Upper lobe of right lung (tissue), 1 donor: Measurements from ENCODE around the gene INHBB. TPM values are rescaled to one million over a fixed set of nuclear protein-coding genes. Genes with fewer than 3 reads are reported as not detected.
A peak's percentile ranks its signal among the peaks of the same experiment; 100 is the strongest.

Source experiments
- ATAC-seq: fragments of 200-7000 bp; cut with Tn5 transposase; one replicate; pipeline ENCODE4 v1.9.1; 2020; ENCODE audit warnings: mild to moderate bottlenecking, moderate library complexity
- DNase-seq: peaks from one replicate; pipeline ENCODE4 v3.0.0-alpha.2; 2020
- H3K27ac ChIP-seq: fragments of 200-600 bp; one replicate; pipeline ENCODE4 v1.8.0; 2022
- H3K27me3 ChIP-seq: fragments of 200-600 bp; one replicate; pipeline ENCODE4 v1.8.0; 2022; ENCODE audit warnings: mild to moderate bottlenecking
- H3K36me3 ChIP-seq: fragments of 200-600 bp; one replicate; pipeline ENCODE4 v1.8.0; 2022
- H3K4me1 ChIP-seq: fragments of 200-600 bp; one replicate; pipeline ENCODE4 v1.8.0; 2022
- H3K4me3 ChIP-seq: fragments of 200-600 bp; one replicate; pipeline ENCODE4 v1.8.0; 2022; ENCODE audit warnings: mild to moderate bottlenecking
- H3K9me3 ChIP-seq: fragments of 200-600 bp; one replicate; pipeline ENCODE4 v1.8.0; 2022
- intact Hi-C: fragments of 100-400 bp; cut with DNase I; formaldehyde crosslinking; loops from one replicate; pipeline ENCODE4 v1.11.0; 2022
- total RNA-seq: library from RNA; stranded (reverse); fragmentation: NEBNext Ultra II Directional; extraction: Animal tissue kit (Norgen Biotek cat#: 25700); gene quantifications from one replicate; pipeline ENCODE4 v1.2.1, GENCODE V29; 2021
- TF ChIP-seq, protein P1 (sequence below): fragments of 200-600 bp; IDR thresholded peaks from one replicate; pipeline ENCODE4 v1.8.0; 2022; ENCODE audit warnings: antibody characterized with exemption
- donor health status: DM: no; HTN: yes; CAD: no; lungs with severe emphysema.

The INHBB gene
- total RNA-seq, 1 donor from 2014 or later, result 12.3 TPM

DNA sequence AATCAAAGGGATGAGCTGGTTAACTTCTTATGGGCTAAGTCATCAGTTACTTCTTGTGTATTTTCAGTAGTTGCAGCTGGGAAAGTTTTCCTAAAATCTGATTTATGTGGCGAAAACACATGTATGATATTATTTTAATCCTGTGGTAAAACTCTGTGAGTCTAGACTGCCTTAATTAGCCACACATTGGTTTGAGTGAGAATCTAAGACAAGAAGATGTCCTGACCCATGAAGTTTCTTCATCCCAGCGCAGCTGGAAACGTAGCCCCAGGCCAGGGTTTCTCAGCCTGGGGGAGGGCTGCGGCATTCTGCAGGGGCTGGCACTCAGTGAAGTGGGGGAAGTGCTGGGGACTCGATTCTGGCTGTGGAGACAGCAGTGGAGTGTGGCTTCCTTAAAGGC, 44.7 kb upstream of the INHBB start:
- intact Hi-C loops, result no loop called here
- no peak overlapping the region for H3K4me3 ChIP-seq
- peaks cover 37% of the 10 kb centered on the region for H3K36me3 ChIP-seq
- no peaks in the 10 kb centered on the region for H3K4me1 ChIP-seq
- H3K27ac ChIP-seq, result no peak overlapping the region
- no peaks in the 10 kb centered on the region for H3K27me3 ChIP-seq
- ATAC-seq (no peak), DNase-seq (no peak)
- no peaks in the 10 kb centered on the region for H3K9me3 ChIP-seq
- TF ChIP-seq, protein P1, sequence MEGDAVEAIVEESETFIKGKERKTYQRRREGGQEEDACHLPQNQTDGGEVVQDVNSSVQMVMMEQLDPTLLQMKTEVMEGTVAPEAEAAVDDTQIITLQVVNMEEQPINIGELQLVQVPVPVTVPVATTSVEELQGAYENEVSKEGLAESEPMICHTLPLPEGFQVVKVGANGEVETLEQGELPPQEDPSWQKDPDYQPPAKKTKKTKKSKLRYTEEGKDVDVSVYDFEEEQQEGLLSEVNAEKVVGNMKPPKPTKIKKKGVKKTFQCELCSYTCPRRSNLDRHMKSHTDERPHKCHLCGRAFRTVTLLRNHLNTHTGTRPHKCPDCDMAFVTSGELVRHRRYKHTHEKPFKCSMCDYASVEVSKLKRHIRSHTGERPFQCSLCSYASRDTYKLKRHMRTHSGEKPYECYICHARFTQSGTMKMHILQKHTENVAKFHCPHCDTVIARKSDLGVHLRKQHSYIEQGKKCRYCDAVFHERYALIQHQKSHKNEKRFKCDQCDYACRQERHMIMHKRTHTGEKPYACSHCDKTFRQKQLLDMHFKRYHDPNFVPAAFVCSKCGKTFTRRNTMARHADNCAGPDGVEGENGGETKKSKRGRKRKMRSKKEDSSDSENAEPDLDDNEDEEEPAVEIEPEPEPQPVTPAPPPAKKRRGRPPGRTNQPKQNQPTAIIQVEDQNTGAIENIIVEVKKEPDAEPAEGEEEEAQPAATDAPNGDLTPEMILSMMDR, result no peak

DNA sequence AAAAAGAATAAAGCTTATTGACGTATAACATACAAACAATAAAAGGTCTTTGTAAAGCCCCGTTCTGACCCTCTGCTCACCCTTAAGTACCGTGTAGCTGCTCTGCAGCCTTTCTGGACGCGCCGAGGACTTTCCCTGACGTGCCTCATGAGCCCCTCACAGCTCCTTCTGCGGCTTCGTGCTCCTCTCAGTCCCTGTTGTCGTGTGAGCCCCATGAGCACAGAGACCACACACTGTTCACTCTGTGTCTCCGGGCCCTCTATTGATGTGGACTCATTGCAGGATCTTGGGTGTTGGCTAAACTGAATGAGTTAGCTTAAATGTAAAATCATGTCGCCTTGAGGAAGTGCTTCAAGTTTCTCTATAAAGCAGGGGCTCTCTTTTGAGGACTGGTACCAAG, 43.6 kb upstream of the INHBB start:
- Histone ChIP-seq H3K4me3 (no peak overlapping the region), H3K27ac (no peak overlapping the region), H3K9me3 (no peaks in the 10 kb centered on the region), H3K36me3 (peaks cover 30% of the 10 kb centered on the region), H3K4me1 (no peaks in the 10 kb centered on the region), H3K27me3 (no peaks in the 10 kb centered on the region)
- no peak for ATAC-seq
- TF ChIP-seq, protein P1, result no peak
- no peak for DNase-seq
- intact Hi-C loops, result no loop called here

DNA sequence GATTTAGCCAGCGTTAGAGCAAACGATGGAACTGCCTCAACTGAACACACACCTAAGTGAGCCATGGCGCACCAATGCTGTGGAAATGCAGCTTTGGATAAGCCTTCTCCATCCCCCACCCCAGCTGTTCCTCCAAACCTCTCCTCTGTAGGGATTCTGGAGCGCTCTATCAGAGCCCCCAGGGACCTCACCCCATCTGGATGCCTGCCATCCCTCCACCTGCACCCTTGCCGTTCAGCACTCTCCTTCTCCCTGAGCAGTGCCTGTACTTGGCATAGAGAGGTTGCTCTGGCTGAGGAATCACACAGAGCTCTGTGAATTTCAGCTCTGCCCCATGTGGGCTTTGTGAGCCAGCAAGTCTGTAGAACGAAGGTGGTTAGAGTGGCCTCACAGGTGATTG, 42.8 kb upstream of the INHBB start:
- DNase-seq (no peak), ATAC-seq (no peak)
- intact Hi-C loops, result no loop called here
- peaks cover 21% of the 10 kb centered on the region for H3K36me3 ChIP-seq
- no peaks in the 10 kb centered on the region for H3K27me3 ChIP-seq
- no peak overlapping the region for H3K27ac ChIP-seq
- H3K4me3 ChIP-seq, result no peak overlapping the region
- TF ChIP-seq, protein P1, result no peak
- H3K9me3 ChIP-seq, result no peaks in the 10 kb centered on the region
- no peaks in the 10 kb centered on the region for H3K4me1 ChIP-seq

DNA sequence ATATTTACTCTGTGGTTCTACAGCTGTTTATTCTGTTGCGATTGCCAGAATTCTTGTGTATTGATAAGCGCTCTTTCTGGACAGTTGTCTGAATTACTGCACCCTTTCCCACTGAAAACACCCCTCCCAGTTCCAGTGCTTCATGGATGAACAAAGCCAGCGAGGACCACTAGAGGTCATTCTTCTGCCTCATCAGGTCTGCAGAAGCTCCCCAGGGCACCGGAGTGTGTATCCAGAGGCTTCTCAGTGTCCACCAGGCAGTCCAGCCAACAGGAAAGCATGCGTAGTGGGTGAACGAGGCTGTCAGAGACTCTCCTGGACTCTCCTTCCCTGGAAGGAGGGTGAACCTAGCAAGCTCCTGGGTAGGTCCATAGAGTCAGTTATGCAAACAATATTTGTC, 40.6 kb upstream of the INHBB start:
- TF ChIP-seq, protein P1, result no peak
- ATAC-seq, result no peak
- Histone ChIP-seq H3K9me3 (no peaks in the 10 kb centered on the region), H3K4me3 (no peak overlapping the region), H3K4me1 (no peaks in the 10 kb centered on the region), H3K27ac (no peak overlapping the region), H3K36me3 (peaks cover 6% of the 10 kb centered on the region), H3K27me3 (no peaks in the 10 kb centered on the region)
- intact Hi-C loops, result no loop called here
- no peak for DNase-seq

DNA sequence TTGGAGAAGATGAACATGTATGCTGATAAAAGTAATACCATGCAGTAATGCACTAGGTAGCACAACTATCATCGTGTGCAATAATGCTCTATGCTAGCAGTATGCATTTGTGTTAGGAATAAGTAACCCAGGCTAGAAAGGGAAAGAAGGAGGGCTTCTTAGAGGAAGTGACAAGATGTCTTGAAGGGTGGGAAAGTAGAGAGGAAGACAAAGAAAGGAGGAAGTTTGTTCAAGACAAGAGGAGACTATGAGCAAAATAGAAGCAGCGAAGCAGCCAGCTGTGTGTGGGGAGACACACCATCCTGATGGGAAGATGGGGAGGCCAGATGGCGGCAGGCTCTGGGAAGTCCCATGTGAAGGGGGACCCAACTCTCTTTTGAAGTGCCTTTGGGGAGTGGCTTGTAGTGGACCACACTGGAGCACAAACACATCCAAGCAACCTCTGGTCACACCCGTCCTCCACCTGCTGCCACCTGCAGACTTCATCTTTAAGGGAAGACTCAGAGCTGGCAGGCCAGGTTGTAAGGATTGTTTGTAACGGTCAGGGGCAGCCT, 39.9 kb upstream of the INHBB start:
- no peak overlapping the region for H3K27ac ChIP-seq
- peak; percentile 8 for ATAC-seq
- TF ChIP-seq, protein P1, result no peak
- intact Hi-C loops, result no loop called here
- no peaks in the 10 kb centered on the region for H3K27me3 ChIP-seq
- H3K4me3 ChIP-seq, result no peak overlapping the region
- H3K36me3 ChIP-seq, result peaks cover 6% of the 10 kb centered on the region
- H3K9me3 ChIP-seq, result no peaks in the 10 kb centered on the region
- no peaks in the 10 kb centered on the region for H3K4me1 ChIP-seq
- DNase-seq, result no peak

DNA sequence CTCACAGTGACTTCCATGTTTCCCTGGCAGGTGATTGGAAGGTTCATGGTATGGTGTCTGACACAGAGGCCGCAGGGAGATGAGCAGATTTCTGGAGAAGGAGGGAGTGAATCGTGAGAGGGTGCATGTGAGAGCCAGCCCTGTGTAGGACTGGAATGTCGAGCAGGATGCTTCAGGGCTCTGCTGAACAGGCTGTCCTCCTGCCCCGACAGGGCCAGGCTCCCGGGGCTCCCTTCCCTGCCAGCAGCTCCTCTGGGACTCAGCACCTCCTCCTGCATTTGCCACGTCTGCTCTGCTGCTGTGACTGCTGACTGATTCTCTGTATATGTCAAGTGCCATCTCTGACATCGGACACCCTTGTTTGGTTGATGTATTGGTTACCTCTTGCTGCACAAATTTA, 38.5 kb upstream of the INHBB start:
- H3K27ac ChIP-seq, result no peak overlapping the region
- DNase-seq (peak; percentile 43), ATAC-seq (no peak)
- H3K4me1 ChIP-seq, result peaks cover 3% of the 10 kb centered on the region
- intact Hi-C loops, result no loop called here
- no peaks in the 10 kb centered on the region for H3K27me3 ChIP-seq
- H3K9me3 ChIP-seq, result no peaks in the 10 kb centered on the region
- TF ChIP-seq, protein P1, result no peak
- H3K36me3 ChIP-seq, result peaks cover 6% of the 10 kb centered on the region
- H3K4me3 ChIP-seq, result no peak overlapping the region
